Measurements from ENCODE around the gene NOC3L. TPM values are rescaled to one million over a fixed set of nuclear protein-coding genes. Genes with fewer than 3 reads are reported as not detected.
A peak's percentile ranks its signal among the peaks of the same experiment; 100 is the strongest.
"Not testable (repeated sequence)": the region's sequence is repeated elsewhere in the genome, so short reads cannot be mapped to it uniquely, and the experiment has no call there.

NOC3L gene, protein sequence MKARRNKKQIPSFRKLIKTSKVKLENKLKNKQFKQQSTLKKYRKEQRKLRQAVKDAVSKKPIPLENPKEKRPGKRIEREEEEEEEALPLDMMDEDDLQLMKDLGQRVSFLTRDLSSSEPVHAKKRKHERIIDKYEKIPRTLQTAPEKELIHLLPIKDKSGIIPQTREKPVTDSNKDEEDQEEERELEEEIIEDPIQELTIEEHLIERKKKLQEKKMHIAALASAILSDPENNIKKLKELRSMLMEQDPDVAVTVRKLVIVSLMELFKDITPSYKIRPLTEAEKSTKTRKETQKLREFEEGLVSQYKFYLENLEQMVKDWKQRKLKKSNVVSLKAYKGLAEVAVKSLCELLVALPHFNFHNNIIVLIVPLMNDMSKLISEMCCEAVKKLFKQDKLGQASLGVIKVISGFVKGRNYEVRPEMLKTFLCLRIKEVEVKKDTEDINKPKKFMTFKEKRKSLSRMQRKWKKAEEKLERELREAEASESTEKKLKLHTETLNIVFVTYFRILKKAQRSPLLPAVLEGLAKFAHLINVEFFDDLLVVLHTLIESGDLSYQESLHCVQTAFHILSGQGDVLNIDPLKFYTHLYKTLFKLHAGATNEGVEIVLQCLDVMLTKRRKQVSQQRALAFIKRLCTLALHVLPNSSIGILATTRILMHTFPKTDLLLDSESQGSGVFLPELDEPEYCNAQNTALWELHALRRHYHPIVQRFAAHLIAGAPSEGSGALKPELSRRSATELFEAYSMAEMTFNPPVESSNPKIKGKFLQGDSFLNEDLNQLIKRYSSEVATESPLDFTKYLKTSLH
- total RNA-seq (2014; rRNA removed; shearing (Covaris generic)) = 46.9 and 49.1 TPM in 2 replicates
- 33.9 and 42.0 TPM in 2 replicates for polyA plus RNA-seq (2015; cell fraction: cytosol; rRNA removed)
- polyA plus RNA-seq (2015; cell fraction: nucleus; rRNA removed) = 89.0 and 105 TPM in 2 replicates

- peak; percentile 94 for DNase-seq (ENCODE audit: low read depth)
Observed at GRCh38 chr10:94362360-94363250, at the start of gene NOC3L. Gene NOC3L (minus strand): TSS chr10:94362939. CDS start chr10:94362838, 101 bp downstream.

- DNase-seq (ENCODE audit: low read depth) = no peak
Observed at GRCh38 chr10:94412449-94412848, 49.7 kb upstream of the NOC3L start.

- DNase-seq (ENCODE audit: low read depth) = no peak
Observed at GRCh38 chr10:94411304-94411703, 48.6 kb upstream of the NOC3L start.

- no peak for DNase-seq (ENCODE audit: low read depth)
Observed at GRCh38 chr10:94409021-94409657, 46.4 kb upstream of the NOC3L start.

- DNase-seq (ENCODE audit: low read depth) = no peak
Observed at GRCh38 chr10:94407668-94408067, 44.9 kb upstream of the NOC3L start.

DNA sequence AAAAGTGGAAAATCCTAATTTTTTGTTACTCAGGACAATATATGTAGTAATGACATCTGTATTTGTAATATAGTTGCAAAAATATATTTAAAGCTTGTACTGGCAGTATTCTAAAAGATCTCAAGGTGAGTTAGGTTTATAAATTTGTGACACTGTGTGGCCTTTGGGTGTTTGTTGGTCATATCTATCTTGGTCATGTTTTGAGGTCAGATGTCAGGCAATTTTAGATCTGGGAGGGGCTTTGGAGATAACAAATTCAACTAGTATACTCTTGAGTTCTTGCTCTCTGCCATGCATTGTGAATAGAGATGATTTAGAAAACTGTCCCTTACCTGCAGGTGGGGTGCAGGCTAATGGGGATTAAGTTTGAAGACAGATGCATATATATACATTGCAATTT, 42.7 kb upstream of the NOC3L start:
- DNase-seq (ENCODE audit: low read depth) = no peak

- DNase-seq (ENCODE audit: low read depth) = peak; percentile 70
Observed at GRCh38 chr10:94403380-94404213, 40.9 kb upstream of the NOC3L start.

DNA sequence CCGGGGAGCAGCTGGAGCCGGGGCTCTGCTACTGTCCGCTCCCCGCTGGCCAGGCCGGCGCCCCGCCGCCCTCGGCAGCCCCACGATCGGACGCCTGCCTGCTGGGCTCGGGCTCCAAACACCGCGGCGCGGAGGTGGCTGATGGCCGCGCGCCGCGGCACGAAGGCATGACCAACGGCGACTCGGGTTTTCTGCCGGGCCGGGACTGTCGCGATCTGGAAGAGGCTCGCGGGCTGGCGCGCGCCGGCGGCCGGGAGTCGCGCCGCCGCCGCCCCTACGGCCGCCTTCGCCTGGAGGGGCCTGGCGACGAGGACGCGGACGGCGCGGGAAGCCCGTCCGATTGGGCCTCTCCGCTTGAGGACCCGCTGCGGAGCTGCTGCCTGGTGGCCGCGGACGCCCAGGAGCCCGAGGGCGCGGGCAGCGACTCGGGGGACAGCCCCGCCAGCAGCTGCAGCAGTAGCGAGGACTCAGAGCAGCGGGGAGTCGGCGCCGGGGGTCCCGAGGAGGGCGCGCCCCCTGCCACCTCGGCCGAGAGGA, 40.2 kb upstream of the NOC3L start:
- no peak for DNase-seq (ENCODE audit: low read depth)

DNA sequence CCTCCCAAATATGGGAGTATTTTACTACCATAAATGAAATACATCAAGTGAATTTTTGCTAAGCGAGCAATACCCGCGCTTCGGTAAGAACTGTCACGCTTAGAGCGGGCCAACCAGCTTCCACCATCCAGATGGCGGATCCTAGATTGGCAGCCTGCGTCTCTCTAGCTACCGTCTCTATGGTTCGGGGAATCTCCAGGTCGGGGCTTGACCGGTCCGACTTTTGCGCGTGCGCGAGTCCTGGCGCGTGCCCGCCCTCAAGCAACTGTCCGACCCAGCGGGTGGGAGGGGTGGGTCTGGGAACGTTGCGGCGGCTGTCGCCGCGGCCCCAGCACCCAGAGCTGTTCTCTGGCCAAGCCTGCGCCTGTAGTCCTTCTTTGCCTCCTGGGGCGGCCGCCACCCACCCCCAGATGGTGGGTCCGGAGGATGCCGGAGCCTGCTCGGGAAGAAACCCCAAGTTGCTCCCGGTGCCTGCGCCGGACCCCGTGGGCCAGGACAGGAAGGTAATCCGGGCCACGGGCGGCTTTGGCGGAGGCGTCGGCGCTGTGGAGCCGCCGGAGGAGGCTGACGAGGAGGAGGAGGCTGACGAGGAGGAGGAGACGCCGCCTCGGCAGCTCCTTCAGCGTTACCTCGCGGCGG, 39.6 kb upstream of the NOC3L start, which contains the start of gene TBC1D12:
TSS of gene TBC1D12 (plus strand) at position 338 of the 639 bp plus-strand sequence. CDS start at position 411, 73 bp downstream.
- DNase-seq (ENCODE audit: low read depth) = peak; percentile 94

DNA sequence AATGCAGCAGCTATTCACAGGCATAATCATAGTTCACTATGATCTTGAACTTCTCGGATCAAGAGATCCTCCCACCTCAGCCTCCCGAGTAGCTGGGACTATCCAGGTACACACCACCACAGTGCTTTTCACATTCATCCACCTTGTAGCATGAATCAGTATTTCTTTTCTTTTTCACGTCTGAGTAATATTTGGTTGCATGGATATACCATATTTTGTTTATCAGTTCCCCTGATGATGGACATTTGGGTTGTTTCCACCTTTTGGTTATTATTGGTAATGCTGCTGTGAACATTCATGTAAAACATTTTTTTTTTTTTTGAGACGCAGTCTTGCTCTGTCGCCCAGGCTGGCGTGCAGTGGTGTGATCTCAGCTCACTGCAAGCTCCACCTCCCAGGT, 36.0 kb upstream of the NOC3L start:
- DNase-seq (ENCODE audit: low read depth) = no peak

DNA sequence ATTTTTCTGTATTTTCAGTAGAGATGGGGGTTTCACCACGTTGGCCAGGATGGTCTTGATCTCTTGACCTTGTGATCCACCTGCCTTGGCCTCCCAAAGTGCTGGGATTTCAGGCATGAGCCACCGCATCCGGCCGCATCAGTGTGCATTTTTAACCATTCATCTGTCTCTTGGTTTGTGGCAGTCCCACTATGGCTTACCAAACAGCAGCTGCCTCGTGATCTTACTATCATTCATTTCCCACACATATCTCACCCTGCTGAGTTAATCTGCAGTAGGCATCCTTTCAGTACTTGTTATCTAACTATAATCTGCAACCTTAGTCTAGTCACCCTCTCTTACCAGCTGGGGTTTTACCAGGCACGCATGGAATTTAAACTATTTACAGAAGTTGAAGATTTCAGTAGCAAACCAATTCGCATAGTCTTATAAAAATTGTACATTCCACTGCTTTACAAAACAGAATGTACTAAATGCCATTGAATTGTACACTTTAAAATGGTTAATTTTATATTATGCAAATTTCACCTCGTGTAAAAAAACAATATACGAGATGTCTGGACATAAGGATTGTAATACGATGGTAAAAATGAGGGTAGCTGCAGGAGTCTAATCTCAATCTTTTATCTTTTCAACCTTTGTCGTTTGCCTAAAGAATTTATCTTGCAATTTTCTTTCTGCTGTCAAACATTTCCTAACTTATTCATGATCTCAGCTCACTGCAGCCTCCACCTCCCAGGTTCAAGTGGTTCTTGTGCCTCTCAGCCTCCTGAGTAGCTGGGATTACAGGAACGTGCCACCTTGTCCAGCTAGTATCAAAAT, 35.0 kb upstream of the NOC3L start:
- DNase-seq (ENCODE audit: low read depth) = peak; percentile 80

- DNase-seq (ENCODE audit: low read depth) = not testable (repeated sequence)
Observed at GRCh38 chr10:94392117-94392516, 29.4 kb upstream of the NOC3L start.

GRCh38 chr10:94385733-94386132, 23.0 kb upstream of the NOC3L start:
- not testable (repeated sequence) for DNase-seq (ENCODE audit: low read depth)

DNA sequence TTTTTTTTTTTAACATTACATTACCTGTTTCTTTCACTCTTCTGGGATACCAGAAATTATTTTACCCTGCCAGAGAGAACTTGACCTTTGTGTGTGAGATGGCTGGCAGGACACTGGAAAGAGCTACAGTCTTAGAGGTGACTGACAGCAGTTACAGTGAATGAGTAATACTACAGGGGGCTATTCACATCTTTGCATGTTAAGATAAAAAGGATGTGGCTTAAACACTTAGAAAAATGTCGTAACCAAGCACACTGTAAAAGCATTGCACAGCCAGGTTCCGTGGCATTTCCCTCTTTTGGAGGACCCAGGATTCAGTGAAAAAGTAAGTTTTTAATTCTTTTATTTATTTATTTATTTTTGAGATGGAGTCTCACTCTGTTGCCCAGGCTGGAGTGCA, 20.8 kb upstream of the NOC3L start:
- DNase-seq (ENCODE audit: low read depth) = peak; percentile 31

GRCh38 chr10:94376865-94377264, 14.1 kb upstream of the NOC3L start:
- no peak for DNase-seq (ENCODE audit: low read depth)

DNA sequence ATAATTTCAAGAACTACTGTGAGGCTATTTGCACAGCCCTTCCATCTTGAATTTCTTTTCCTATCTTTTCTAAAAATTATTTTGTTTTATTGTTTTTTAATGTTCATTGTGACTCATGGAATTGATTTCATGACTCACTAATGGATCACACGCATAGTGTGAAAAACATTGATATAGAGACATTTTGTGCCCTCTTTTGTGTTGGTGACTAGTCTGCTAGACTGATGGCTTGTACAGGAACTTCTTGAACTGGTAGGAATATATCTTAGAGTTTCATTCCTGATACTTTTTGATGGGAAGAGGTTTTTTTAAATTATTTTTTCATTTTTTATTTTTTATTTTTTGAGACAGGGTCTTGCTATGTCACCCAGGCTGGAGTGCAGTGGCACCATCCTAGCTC, 12.6 kb upstream of the NOC3L start:
- DNase-seq (ENCODE audit: low read depth) = no peak

GRCh38 chr10:94370501-94370900, 7.8 kb upstream of the NOC3L start:
- no peak for DNase-seq (ENCODE audit: low read depth)

GRCh38 chr10:94366382-94366781, 3.6 kb upstream of the NOC3L start:
- no peak for DNase-seq (ENCODE audit: low read depth)
